Left ventricle myocardium inferior (tissue), 1 donor: ENCODE data around the gene ICAM1. TPM values are rescaled to one million over a fixed set of nuclear protein-coding genes. Genes with fewer than 3 reads are reported as not detected.

Experiments used
- DNase-seq: peaks from one replicate; pipeline ENCODE4 v3.0.0-alpha.2; 2020
- H3K27ac ChIP-seq: fragments of 200-600 bp; replicated peaks from 2 replicates; pipeline ENCODE4 v1.8.0; 2021
- H3K27me3 ChIP-seq: fragments of 200-600 bp; 2 replicates; pipeline ENCODE4 v1.8.0; 2021; ENCODE audit warnings: low read depth
- H3K36me3 ChIP-seq: fragments of 200-600 bp; 2 replicates; pipeline ENCODE4 v1.8.0; 2021
- H3K4me1 ChIP-seq: fragments of 200-600 bp; 2 replicates; pipeline ENCODE4 v1.8.0; 2021
- H3K4me3 ChIP-seq: fragments of 200-600 bp; 2 replicates; pipeline ENCODE4 v1.8.0; 2021; ENCODE audit warnings: mild to moderate bottlenecking, moderate library complexity
- H3K9me3 ChIP-seq: fragments of 200-600 bp; replicated peaks from 2 replicates; pipeline ENCODE4 v1.8.0; 2021
- CTCF ChIP-seq: fragments of 200-600 bp; IDR thresholded peaks from 2 replicates; pipeline ENCODE4 v1.8.0; 2021; ENCODE audit warnings: antibody characterized with exemption, mild to moderate bottlenecking, borderline replicate concordance
- intact Hi-C: fragments of 100-400 bp; cut with micrococcal nuclease; formaldehyde crosslinking; loops from one replicate; pipeline ENCODE4 v1.11.0; 2022
- total RNA-seq: library from RNA; stranded (reverse); fragmentation: NEBNext Ultra II Directional; extraction: Animal tissue kit (Norgen Biotek cat#: 25700); gene quantifications from one replicate; pipeline ENCODE4 v1.2.1, GENCODE V29; 2021
- donor health status: DM: no; HTN: yes; CAD: no; lungs with severe emphysema.

The ICAM1 gene
- total RNA-seq, 1 donor from 2014 or later, result 7.1 TPM

DNA sequence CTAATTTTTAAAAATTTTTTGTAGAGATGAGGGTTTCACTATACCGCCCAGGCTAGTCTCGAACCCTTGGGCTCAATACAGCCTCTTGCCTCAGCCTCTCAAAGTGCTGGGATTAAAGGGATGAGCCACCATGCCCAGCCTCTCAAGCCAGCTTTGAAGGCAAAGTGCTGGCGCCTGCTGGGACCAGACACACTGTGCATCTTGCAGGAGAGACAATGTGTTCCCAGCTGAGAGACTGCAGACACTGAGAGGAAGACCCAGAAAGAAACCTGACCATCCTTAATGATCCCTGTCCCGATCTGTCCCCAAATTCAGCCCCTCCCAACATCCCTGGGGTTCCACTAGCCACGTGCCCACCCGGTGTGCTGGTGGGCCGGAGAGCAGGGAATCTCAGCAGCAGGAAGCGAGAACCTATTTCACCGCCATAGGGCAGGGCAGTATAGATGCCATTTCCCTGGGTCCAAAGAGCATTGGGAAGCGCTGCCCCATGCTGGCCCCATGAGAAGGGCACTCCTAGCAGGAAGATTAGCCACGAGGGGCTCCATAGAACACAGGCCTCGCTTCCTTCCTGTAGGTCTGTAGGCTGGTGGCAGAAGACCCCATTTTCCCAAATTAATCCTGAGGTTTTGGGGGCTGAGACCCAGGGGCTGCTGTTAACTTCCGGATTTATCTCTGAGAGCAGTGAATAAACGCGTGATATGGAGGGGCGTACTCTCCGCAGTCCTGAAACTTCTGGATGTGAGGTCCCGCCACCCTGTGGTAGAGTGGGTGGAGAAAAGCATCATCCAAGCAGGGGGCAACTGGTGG is 61.4 kb downstream of the ICAM1 start:
- TF ChIP-seq CTCF, result no peak
- no peaks in the 10 kb centered on the region for H3K9me3 ChIP-seq
- intact Hi-C loops, result loop anchor here (10.0 kb wide), 1 partner anchor 58 kb away; the partner anchor contains the start of gene ICAM1
- peak overlapping the region; percentile 90 for H3K27ac ChIP-seq
- no peak for DNase-seq
- H3K4me3 ChIP-seq, result peak overlapping the region; percentile 82
- peaks cover 36% of the 10 kb centered on the region for H3K4me1 ChIP-seq
- peaks cover 33% of the 10 kb centered on the region for H3K36me3 ChIP-seq
- no peaks in the 10 kb centered on the region for H3K27me3 ChIP-seq

DNA sequence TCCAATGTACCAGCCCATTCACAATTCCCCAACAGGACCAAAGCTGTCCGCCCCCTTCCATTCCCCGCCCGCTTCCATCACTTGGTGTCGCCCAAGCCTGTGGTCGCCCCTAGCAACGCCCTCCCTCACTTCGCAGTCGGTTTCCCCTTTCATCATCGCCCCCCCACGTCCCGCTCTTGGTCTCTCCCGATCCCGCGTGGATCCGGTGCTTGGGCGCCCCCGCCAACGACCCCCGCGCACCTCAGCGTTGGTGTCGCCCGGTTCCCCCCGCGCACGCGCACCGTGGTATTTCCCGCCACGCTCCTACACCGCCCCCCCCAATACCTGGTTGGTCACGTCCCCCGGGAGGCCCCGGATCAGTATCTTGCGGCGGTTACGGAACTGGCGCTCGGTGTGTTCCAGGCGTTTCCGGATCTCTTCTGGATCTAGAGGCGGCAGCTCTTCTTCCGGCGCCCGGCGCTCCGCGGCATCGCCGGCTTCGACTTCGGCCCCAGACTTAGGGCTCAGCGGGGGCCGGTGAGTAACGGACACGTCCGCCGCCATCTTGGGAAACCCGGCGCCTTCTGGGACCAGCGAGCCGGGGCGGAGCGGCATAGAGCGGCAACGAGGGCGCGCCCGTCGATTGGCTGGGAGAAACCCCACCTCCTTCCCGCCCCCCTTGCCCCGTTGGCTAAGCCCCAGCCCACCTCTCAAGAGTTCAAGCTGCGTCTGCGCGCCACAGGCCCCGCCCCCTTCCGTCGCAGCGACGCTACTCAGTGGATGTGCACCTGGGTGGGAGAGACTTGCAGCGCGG is 62.2 kb downstream of the ICAM1 start, which contains the start of gene RAVER1:
Gene RAVER1, minus strand, starts transcription at position 565 of the 793 bp plus-strand sequence. Its CDS starts 22 bp downstream, at position 543.
- H3K36me3 ChIP-seq, result peaks cover 25% of the 10 kb centered on the region
- H3K4me1 ChIP-seq, result peaks cover 36% of the 10 kb centered on the region
- intact Hi-C loops, result loop anchor here (10.0 kb wide), 1 partner anchor 58 kb away; the partner anchor contains the start of gene ICAM1
- no peaks in the 10 kb centered on the region for H3K27me3 ChIP-seq
- H3K4me3 ChIP-seq, result peak within 1 kb of the TSS; percentile 82
- DNase-seq, result peak; percentile 99
- no peaks in the 10 kb centered on the region for H3K9me3 ChIP-seq
- TF ChIP-seq CTCF, result no peak
- H3K27ac ChIP-seq, result peak within 1 kb of the TSS; percentile 90

DNA sequence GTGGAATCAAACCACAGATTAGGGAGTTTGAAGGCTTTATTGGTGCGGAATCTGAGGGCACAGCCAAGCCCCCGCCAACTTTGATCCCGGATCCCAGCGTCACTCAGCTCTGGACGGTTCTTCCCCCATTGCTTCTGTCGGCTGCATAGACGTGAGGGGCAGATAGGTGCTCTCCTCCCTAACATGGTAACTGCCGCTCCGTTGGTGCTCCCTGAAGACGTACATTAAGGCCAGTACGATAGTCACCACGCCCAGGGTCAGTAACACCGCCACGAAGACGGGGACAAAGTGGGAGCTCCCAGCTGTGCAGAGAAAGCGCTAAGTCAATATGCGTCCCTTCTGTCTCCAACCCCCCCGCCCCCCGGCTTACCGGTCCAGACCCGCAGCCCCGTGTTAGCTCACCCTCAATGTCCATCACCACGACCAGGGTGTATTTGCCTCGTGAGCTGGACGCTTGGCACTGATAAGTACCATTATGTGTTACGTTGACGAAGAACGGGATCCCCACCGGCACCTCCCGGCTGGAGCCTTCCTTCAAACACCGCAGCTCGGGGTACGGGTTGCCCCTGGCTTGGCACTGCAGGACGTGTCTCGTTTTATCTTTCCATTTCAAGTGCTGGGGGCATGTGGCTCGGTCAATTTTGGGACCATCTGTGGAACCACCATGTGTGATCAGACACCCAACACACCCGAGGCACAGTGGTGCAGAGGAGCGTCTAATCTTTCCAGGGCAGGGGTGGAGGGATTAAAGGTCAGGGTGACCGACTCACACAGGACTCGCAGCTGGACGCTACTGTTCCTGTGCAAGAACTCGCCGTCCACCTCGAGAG is 63.1 kb downstream of the ICAM1 start:
- H3K4me3 ChIP-seq, result peak overlapping the region; percentile 82
- H3K9me3 ChIP-seq, result no peaks in the 10 kb centered on the region
- no peak for TF ChIP-seq CTCF
- H3K27ac ChIP-seq, result peak overlapping the region; percentile 90
- intact Hi-C loops, result loop anchor here (10.0 kb wide), 1 partner anchor 59 kb away; the partner anchor contains the start of gene ICAM1
- DNase-seq, result no peak
- no peaks in the 10 kb centered on the region for H3K27me3 ChIP-seq
- peaks cover 17% of the 10 kb centered on the region for H3K36me3 ChIP-seq
- H3K4me1 ChIP-seq, result peaks cover 36% of the 10 kb centered on the region

GRCh38 chr19:10334588-10335351 is 63.9 kb downstream of the ICAM1 start:
- peak overlapping the region; percentile 82 for H3K4me3 ChIP-seq
- H3K4me1 ChIP-seq, result peaks cover 42% of the 10 kb centered on the region
- intact Hi-C loops, result loop anchor here (10.0 kb wide), 1 partner anchor 60 kb away; the partner anchor contains the start of gene ICAM1
- H3K27me3 ChIP-seq, result no peaks in the 10 kb centered on the region
- no peaks in the 10 kb centered on the region for H3K9me3 ChIP-seq
- TF ChIP-seq CTCF, result no peak
- DNase-seq, result peak; percentile 94
- peaks cover 9% of the 10 kb centered on the region for H3K36me3 ChIP-seq
- H3K27ac ChIP-seq, result peak overlapping the region; percentile 90
